ENCODE measurements around the gene TARS1.

Gene TARS1

GRCh38 chr5:33439905-33440481 lies 772 bp upstream of the TARS1 start:
- no peak for DNase-seq (ENCODE audit: low read depth in 2 of 2)

GRCh38 chr5:33441241-33442177 lies 744 bp downstream of the TARS1 start:
- DNase-seq (ENCODE audit: low read depth in 2 of 2), result peak in 1 of 2 experiments; percentile 46

DNA sequence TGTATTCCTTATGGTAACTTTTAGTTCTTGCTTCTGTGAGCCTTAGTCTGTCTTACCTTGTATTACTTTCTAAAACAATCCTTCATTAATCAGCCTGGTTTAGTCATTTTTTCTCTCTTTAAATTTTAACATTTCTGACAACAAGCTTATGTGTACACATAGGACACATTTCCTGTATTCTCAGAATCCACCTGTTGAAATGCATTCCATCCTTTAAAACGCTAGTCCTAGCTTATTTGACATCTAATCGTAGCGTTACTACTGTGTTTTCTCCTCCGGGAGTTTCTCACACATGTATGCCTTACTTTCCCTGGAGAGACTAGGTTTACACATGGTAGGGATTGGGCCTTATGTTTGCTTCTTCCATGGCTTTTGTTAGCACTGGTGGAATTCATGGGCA lies 3.8 kb downstream of the TARS1 start:
- DNase-seq (ENCODE audit: low read depth in 2 of 2), result no peak

DNA sequence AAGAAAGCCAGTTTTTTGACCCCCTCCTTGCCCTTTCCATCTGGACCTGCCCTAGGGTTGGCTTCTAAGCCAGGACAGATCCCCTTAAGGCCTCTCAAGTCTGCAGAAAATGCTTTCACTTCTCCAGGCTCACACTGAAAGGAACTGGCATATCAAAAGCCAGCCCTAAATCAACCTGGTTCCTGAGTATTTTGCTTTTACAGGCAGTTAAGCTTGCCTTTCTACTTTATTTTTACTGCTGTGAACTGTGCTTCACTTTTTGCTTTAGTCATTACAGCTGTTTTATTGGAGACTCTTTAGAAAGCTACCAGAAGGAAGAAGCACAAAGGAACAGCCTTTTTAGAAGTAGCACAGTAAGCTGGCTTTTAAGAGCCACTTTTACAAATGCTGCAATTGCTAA lies 5.0 kb downstream of the TARS1 start:
- no peak for DNase-seq (ENCODE audit: low read depth in 2 of 2)

- no peak for DNase-seq (ENCODE audit: low read depth in 2 of 2)
Measured at GRCh38 chr5:33448118-33448517, 7.4 kb downstream of the TARS1 start.

DNA sequence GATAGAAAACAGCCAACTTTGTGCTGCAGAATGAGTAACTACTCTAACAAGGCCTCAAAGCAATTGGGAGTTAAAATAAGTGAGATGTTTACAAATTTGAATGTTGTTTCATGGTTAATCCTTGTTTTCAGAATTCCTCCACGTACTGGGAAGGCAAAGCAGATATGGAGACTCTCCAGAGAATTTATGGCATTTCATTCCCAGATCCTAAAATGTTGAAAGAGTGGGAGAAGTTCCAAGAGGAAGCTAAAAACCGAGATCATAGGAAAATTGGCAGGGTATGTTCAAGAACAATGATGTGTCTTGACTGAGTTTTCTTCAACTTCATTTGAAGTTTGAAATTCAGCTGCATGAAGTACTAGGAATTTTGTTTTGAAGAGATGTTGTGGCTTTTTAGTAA lies 16.4 kb downstream of the TARS1 start:
- peak in 1 of 2 experiments; percentile 37 for DNase-seq (ENCODE audit: low read depth in 2 of 2)

GRCh38 chr5:33457817-33458216 lies 17.1 kb downstream of the TARS1 start:
- no peak for DNase-seq (ENCODE audit: low read depth in 2 of 2)

DNA sequence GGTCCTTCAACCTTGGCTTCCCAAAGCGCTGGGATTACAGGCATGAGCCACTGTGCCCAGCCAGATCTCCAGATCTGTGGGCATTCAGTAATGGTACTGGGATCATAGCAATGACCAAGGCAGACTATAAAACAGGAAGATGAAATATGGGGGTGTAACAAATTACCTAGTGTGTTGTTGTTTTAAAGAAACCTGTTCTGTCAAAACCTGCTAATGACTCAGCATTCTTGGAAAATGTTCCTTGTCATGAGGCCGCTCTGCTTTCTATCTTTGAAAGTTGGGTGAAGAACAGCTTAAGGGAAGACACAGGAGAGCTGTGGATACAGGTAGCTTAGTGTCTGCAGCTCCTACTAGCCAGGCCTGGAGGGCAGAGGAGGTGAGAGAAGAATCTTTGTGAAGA lies 19.4 kb downstream of the TARS1 start:
- DNase-seq (ENCODE audit: low read depth in 2 of 2), result no peak

DNA sequence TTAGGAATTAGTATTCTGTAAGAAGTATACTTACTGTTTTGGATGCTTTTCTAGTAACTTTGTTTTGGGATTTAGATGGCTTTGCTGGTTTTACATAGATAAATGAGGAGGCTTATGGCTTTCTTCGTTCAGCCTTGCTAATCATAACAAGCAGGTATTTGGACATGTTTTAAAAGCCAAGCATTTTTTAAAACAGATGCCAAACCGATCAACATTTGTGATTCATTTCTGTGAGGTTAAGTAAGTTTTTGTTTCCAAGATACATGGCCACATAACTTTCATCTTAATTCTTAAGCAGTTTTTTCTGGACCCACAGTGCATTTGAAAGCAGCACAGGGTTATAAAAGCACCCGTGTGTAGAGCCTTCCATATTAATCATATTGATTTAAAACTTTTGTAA lies 21.7 kb downstream of the TARS1 start:
- DNase-seq (ENCODE audit: low read depth in 2 of 2), result no peak

- no peak for DNase-seq (ENCODE audit: low read depth in 2 of 2)
Measured at GRCh38 chr5:33465120-33465519, 24.4 kb downstream of the TARS1 start.

DNA sequence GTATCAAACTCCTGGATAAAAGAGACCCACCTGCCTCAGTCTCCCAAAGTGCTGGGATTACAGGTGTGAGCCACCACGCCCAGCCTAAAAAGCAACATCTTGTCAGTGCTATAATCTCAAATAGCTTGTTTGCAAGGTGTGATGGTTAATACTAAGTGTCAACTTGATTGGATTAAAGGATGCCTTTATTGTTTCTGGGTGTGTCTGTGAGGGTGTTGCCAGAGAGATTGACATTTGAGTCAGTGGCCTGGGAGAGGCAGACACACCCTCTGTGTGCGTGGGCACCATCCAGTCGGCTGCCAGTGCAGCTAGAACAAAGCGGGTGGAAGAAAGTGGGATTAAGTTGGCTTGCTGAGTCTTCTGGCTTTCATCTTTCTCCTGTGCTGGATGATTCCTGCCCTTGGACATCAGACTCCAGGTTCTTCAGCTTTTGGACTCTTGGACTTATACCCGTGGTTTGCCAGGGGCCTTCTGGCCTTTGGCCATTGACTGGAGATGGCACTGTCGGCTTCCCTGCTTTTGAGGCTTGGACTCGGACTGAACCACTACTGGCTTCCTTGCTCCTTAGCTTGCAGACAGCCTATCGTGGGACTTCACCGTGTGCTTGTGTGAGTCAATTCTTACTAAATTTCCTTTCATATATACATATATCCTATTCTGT lies 28.1 kb downstream of the TARS1 start:
- no peak for DNase-seq (ENCODE audit: low read depth in 2 of 2)

DNA sequence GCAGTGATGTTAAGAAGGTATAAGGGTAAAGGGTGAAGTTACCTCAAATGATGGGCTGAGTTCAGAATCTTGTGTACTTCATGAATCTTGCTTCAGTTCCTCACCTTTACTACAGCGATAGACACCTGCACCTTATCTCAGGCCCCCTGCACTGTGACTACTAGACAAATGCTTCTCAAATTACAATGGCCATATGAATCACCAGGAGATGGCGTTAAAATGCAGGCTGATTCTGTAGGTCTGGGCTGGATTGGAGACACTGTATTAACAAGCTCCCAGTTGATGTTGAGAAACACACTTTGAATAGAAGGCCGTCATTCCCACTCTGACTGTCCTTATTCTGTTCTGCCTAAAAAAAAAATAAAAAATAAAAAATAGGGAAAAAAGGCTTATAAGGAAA lies 29.8 kb downstream of the TARS1 start:
- DNase-seq (ENCODE audit: low read depth in 2 of 2), result peak; percentile 23 to 27

- DNase-seq (ENCODE audit: low read depth in 2 of 2), result no peak
Measured at GRCh38 chr5:33472805-33473409, 32.1 kb downstream of the TARS1 start.

GRCh38 chr5:33474004-33474403 lies 33.2 kb downstream of the TARS1 start:
- DNase-seq (ENCODE audit: low read depth in 2 of 2), result no peak

- DNase-seq (ENCODE audit: low read depth in 2 of 2), result no peak
Measured at GRCh38 chr5:33474931-33475499, 34.2 kb downstream of the TARS1 start.

- no peak for DNase-seq (ENCODE audit: low read depth in 2 of 2)
Measured at GRCh38 chr5:33475706-33476105, 34.9 kb downstream of the TARS1 start.

DNA sequence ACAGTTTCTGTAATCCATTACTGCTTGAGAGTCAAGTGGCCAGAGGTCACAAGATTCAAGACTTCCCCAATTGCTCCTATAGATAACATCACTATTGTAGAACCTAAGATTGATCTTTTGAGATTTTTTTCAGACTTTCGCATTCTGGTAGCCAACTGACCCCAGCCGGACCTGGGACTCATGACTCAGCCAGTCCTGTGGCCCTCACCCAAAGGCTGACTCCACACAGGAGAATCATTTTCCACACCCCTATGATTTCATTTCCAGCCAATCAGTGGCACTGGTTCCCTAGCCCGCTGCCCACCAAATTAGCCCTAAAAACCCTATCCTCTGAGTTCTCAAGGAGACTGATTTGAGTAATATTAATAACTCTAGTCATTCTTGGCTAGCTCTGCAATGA lies 36.2 kb downstream of the TARS1 start:
- DNase-seq (ENCODE audit: low read depth in 2 of 2), result no peak

DNA sequence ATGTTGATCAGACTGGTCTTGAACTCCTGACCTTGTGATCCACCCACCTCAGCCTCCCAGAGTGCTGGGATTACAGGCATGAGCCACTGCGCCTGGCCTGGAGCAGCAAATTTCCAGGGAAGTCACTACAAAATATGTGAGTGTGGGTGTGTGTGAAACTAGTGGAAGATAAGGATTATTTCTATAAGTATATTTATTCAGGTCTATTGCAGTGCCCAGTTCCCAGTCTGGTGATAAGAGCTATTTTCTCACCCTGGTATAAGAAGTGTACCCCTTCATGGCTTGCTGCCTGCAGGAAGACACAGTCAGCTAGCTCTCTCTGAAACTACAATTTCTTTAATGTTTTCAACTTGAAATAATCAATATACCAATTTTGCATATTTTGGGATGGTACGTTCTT lies 37.1 kb downstream of the TARS1 start:
- no peak for DNase-seq (ENCODE audit: low read depth in 2 of 2)

GRCh38 chr5:33479311-33479710 lies 38.5 kb downstream of the TARS1 start:
- no peak for DNase-seq (ENCODE audit: low read depth in 2 of 2)

- DNase-seq (ENCODE audit: low read depth in 2 of 2), result no peak
Measured at GRCh38 chr5:33480876-33481275, 40.1 kb downstream of the TARS1 start.

GRCh38 chr5:33482335-33482734 lies 41.6 kb downstream of the TARS1 start:
- DNase-seq (ENCODE audit: low read depth in 2 of 2), result no peak

DNA sequence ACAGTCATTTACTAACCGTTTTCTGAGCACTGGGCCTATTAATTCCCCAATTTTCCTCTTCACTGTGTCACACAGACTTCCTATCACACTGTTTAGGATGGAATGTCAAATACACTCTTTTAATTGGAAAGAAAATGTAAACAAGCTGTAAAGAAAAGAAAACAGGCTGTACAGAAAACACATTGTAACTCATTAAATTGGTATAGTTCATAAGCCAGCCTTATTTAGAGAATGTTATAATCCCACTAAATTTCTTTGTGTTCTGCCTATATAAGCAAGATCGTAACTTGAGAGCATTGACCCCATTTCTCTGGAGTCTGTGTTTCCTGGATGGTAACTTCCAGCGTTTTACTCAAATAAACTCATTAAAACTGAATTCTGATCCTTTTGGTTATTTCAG lies 46.5 kb downstream of the TARS1 start:
- DNase-seq (ENCODE audit: low read depth in 2 of 2), result no peak

All from fibroblast of skin of left biceps (primary cell).